Fibroblast of skin of back (primary cell): Measurements from ENCODE around the gene ENTPD7.
A peak's percentile ranks its signal among the peaks of the same experiment; 100 is the strongest.

Source experiments
- DNase-seq: peaks from one replicate; pipeline ENCODE4 v3.0.0-alpha.2; 2013

The ENTPD7 gene

DNA sequence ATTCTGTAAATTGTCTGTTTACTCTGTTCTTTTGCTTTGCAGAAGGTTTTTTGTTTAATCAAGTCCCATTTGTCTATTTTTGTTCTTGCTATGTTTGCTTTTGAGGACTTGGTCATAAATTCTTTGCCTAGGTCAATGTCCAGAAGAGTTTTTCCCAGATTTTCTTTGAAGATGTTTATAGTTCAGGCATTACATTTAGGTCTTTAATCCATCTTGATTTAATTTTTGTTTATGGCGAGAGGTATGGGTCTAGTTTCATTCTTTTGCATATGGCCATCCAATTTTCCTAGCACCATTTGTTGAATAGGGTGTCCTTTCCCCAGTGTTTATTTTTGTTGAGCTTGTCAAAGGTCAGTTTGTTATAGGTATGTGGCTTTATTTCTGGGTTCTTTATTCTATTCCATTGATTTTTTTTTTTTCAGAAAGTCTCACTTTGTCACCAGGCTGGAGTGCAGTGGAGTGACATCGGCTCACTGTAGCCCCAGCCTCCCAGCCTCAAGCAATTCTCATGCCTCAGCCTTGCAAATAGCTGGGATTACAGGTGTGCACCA lies 11.6 kb upstream of the ENTPD7 start:
- DNase-seq, result no peak

DNA sequence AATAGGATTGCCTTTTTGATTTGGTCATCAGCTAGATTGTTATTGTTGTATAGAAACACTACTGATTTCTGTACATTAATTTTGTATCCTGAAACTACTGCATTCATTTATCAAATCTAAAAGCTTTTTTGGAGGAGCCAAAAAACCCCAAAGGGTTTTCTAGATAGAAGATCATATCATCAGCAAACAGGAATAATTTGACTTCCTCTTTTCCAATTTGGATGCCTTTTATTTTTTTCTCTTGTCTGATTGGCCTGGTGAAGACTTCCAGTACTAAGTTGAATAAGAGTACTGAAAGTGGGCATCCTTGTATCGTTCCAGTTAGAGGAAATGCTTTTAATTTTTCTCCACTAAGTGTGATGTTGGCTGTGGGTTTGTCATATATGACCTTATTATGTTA lies 10.6 kb upstream of the ENTPD7 start:
- no peak for DNase-seq

DNA sequence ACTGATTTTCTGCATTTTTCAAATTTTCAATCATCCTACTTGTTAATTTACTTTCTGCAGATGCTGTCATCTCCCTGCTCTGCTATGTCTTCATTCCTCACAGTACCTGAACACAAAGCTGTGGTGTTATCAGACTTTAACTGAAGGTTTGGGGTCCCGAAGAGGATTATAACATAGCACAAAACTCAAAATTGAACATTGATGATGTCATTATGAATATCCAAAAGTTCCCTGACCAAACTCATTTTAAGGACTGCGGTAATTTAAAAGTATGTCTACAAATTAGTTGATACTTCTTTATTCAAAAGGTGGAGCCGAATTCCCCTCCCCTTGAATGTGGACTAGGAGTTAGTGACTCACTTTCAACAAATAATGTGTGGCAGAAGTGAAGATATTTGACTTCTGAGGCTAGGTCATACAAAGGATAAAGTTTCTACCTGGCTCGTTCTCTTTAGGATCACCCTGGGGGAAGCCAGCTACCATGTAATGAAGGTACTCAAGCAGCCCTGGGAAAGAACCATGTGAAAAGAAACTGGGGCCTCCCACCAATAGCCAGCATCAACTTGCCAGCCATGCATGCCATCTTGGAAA lies 6.4 kb upstream of the ENTPD7 start:
- no peak for DNase-seq

DNA sequence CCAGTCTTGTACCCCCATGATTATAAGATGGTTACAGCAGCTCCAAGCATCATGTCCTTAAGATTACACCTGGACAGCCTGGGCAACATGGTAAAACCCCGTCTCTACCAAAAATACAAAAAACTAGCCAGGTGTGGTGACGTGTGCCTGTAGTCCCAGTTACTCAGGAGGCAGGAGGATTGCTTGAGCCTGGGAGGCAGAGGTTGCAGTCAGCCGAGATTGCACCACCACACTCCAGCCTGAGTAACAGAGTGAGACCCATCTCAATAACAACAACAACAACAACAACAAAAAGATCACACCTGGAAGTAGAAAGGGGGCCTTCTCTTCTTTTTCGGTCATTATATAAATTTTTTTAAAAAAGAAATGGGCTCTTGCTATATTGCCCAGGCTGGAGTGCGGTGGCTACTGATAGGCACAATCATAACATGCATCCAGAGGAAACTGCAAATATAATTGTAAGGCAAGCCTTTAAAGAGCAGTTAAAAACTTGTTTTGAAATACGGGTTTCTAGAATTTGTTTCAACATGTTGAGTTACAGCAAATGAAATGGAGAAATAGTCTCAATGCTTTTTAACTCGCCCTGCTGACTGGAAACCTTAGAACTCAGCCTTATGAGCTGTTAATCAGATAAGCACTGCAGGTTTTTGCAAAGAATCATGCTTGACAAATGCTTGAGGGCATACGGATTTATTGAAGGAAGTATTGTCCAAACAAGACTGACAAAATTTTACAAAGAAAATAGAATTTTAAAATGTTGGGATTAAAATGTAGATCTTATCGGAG lies 4.7 kb upstream of the ENTPD7 start:
- no peak for DNase-seq

DNA sequence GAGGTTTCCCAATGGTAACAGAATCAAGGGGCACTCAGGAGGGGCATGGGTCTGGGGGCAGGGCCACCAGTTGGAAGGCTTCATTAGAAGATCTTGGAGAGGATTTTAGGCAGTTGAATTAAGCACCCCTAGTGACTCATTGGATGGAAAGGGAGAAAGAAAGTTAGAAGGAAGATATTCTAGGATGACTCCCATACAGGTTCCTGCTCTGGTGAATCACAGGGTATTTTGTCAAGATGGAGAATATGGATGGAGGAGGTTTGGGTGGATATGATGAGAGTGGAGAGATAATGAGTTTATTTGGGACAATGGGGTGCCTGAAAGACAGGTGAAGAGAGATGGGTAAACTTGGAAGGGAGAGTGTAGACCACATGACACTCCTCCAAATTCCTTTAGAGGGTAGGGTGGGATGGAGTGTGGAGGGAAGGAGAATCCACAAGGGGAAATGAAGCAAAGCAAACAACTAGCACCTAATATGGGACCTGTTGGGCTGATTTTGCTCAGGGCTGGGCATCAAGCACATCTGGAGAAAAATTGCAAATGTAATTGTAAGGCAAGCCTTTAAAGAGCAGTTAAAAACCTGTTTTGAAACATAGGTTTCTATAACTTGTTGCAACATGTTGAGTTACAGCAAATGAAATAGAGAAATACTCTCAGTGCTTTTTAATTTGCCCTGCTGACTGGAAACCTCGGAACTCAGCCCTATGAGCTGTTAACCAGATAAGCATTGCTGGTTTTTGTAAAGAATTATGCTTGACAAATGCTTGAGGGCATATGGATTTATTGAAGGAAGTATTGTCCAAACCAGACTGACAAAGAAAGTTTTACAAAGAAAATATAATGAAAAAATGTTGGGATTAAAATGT lies 2.9 kb upstream of the ENTPD7 start:
- no peak for DNase-seq

DNA sequence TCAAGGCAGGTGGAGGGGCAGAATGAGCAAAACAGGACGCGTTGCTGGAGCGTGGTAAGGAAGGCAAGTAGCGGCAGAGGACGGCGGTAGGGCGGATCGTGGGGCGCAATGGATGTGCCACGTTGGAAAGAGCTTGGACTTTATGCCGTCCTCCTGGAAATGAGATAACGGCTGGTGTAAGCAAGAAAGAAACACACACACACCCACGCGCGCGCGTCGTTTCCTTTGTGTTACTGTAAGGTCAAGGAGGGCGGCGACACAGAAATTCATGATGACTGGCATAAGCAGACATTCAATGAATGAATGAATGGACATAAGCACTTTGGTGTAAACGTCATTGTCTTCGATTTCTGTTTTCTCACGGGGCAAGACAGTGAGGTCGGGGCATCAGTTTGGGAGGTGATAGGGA lies 683 bp upstream of the ENTPD7 start:
- DNase-seq, result peak; percentile 35

DNA sequence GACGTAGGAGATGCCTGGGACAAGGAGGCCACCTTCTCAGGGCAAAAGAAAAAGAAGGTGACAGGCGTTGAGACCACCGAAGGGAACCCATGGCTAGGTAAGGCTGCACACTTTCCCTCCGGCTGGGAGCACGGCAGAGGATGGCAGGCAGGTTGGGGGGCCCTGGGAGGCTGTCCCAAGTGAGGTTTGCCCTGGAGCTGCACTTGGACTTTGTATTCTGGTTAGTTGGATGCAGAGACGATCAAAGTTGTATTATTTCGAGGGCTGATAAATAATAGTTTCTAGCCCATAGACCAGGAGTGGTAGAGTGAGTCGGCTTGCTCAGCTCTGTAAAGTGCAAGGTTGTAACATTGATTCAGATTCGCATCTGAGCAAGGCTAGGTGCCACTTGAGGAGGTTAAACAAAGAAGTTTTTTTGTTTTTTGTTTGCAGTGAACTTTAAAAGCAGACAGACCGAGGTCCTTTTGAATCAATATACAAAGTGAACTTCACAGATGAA lies 608 bp downstream of the ENTPD7 start:
- no peak for DNase-seq

DNA sequence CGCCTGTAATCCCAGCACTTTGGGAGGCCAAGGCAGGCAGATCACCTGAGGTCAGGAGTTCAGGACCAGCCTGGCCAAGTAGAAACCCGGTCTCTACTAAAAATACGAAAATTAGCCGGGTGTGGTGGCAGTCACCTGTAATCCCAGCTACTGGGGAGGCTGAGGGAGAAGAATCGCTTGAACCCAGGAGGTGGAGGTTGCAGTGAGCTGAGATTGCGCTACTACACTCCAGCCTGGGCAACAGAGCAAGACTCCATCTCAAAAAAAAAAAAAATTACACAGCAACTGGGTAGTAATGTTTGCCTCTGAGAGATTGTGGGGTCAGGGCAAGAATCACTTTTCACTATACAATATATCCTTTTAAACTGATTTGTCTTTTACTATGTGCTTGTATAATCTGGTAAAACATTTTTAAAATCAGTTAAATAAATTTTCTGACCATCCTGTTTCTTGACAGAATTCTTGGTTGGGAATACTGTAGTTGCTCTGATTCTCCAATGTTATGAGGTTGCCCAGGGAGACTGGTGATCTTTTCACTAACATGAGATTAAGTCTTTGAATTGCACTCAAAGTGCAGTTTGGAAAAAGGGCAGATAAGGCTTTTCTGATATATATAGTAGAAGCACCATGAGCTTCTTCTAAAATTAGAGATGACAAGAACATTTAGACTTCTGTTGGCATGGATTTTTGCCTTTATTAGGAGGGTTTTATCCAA lies 1.5 kb downstream of the ENTPD7 start:
- DNase-seq, result peak; percentile 20

DNA sequence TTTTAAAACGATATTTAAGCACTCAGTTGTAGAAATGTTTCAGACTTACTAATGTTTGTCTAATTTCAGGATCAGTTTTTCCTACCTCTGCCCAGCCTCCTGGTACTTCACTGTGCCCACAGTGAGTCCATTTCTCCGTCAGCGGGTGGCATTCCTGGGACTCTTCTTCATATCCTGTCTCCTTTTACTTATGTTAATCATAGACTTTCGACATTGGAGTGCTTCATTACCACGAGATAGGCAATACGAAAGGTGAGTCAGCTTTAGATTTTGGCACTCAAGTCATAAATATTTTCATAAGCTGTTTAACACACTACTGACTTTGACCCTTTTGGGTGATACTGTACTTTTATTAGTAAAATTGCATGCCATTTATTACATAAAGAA lies 2.1 kb downstream of the ENTPD7 start:
- peak; percentile 86 for DNase-seq

DNA sequence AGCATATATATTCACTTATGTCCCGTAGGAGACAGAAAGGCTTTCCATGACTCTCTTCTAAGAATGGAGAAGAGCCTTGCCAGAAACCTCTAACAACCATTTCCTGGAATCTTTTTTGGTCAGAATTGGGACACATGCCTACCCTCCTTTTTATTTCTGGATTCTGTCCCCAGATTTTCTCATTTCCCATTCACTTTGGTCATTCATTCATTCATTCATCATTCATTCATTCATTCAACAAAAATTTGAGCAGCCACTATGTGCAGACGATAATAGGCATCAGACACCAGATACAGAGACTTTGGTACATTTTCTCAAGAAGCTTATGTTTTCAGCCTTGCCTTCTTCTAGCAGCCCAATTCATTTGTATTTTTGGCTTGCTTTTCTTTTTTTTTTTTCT lies 6.0 kb downstream of the ENTPD7 start:
- DNase-seq, result no peak

DNA sequence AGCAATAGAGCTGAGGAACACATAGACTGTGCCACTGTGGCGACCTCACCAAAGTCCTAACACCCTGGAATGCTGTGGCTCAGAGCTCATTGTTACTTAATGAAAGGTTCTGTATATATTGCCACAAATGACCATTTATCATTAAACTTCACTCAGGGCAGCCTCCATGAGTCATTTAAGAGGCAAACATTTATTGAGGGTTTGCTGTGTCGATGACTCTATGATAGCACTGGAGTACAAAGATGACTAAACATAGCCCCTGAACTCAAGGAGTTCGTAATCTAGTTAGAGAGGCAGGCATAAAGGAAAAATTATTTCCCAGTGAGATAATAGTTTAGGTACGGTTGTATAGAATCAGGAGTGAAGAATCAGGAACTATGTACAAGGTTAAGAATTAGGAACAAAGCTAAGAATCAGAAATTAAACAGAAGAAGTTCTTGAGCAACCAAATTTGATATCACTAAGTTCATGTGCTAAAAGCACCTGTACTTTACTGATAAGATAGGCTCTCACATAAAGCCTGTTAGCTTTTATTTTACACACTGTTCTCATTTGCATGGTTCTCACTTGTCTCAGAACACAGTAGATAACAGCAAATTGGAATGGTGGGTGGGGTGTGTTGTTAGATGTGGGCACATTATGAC lies 7.9 kb downstream of the ENTPD7 start:
- DNase-seq, result peak; percentile 81

DNA sequence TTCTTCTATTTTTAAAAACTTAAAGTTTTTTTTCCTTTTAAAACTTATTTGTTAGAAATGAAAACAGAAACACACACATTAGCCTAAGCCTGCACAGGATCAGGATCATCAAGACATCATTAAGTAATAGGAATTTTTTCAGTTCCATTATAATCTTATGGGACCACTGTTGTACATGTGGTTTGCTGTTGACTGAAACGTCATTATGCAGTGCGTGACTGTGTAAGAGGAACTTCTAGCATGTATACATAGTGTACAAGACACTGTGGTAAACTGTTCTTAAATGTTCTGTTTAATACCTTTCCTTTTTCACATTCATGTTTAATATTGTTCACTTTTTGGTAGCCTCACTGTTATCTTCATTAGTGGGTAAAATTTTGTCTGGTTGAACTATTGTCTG lies 12.1 kb downstream of the ENTPD7 start:
- no peak for DNase-seq

DNA sequence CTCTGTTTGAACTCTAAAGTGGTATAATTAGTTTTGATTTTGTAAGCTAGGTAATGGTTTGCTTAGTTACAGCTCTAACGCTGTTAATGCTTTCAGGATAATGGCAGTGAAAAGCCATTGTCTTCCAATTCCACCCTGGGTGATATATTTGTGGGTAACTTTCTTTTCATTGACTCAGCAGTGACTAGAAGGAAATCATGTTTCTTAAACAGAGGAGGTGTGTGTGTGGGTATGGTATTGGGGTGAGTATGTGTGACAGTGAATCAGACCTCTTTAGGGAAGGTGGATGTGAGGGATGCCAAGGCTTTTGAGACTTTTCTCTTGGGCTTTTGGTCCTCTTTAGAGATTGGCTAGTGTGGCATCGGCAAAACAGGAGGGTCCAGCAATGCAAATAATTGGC lies 13.6 kb downstream of the ENTPD7 start:
- DNase-seq, result no peak

DNA sequence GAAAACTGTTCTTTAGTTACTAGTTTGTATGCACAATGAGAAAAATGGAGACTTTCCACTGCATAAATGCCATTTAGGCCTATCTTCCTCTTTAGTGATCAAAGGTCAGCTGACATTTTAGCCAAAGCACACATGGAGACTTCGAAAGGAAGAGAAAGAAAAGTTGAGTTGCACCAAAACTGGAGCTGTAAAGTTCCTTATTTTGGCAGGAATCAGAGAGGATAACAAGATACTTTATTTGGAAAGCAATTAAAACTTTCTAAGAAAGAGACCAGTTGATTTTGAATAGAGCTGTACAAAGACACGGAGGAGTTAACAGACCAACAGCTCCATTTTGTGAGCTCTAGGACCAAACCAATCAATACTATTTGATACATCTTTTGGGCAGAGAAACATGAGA lies 14.2 kb downstream of the ENTPD7 start:
- DNase-seq, result no peak

DNA sequence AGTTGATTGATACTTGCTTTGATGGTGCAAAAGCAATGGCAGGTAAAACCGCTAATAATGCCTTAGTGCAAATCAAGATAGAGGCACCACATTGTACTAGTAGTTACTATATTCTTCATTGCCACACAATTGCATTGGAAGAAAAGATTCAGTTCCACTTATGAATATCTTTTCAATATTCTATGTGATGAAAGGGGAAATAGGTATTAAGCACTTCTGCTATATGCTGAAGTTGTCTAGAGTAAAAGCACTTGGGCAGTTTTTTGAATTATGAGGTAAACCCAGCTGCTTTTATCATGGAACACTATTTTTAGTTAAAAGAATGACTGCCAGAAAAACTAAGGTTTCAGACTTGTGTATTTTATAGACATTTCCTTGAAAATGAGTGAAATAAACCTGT lies 15.5 kb downstream of the ENTPD7 start:
- no peak for DNase-seq

DNA sequence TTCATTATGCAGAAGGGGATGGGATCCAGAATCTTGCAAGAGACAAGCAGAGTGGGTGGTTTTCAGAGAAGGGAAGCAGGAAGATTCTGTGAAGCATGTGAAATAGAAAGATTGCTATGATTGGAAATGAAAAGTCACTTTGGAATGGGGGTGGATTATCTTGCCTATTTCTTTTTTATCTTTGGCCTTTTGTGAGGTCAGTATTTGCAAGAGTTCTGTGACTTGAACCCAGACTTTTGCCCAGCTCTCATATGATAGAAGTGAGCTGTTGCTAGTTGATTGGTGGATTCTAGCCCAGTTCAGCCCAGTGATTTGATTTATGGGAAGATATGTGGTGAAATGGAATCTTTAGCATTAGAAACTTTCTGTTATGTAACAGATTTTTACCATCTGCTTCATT lies 17.1 kb downstream of the ENTPD7 start:
- peak; percentile 74 for DNase-seq

DNA sequence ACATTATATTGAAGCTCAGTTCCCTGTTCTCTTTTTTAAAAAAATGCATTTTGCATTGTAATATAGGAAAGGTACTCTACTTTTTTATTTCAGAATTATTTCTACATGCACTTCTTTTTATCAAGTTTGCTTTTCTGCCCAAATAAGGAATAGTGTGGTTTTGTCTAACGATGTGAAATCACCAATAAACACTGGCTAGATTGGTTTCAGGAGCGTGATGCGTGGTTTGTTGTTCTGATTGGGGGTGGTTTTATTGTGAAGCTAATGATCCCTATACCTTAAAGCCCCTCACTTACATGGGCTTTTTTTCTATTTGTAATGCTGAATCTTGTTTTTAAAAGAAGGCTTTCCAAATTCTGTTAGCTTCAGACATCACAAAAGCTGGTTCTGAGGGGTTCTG lies 17.6 kb downstream of the ENTPD7 start:
- DNase-seq, result no peak

DNA sequence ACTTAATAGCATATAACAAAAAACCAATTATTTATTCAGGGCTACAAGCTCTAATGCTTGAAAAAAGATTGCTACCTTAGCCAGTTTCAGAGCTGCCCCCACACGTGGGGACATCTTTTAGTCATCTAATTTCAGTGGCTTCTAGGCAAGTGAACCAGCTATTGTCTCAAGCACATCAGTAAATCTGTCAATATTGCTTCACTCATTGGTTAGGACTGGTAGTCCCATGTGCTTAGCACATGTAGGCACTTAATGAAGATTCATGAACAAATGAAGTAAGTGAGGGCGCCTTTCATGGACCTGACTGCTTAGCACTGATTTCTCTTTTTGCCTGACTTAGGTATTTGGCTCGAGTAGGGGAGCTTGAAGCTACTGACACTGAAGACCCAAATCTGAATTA lies 19.6 kb downstream of the ENTPD7 start:
- no peak for DNase-seq

DNA sequence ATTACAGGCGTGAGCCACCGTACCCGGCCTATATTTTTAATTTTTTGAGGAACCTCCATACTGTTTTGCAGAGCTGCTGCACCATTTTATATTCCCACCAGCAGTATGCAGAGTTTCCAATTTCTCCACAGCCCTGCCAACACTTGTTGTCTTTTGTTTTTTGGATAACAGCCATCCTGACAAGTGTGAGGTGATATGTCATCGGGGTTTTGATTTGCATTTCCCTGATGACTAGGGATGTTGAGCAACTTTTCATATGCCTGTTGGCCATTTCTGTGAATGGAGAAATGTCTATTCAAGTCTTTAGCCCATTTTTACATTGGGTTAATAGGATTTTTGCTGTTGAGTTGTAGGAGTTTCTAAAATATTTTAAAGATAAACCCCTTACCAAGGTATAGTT lies 22.2 kb downstream of the ENTPD7 start:
- peak; percentile 37 for DNase-seq

DNA sequence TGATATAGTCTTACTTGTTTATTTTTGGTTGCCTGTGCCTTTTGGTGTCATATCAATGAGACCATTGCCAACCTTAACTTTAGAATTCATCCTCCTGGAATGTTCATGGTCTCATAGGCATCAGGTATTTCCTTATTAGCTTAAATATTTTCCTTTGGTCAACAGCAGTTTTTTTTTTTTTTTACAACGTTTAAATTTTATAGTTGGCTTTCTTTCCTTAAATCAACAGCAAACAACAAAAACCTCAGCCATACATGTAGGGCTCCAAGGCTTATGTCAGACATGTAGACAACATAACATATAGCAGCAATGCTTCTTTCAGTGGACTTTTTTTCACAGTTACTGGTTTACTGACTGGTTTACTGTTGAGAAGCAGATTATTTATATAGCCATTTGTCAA lies 22.7 kb downstream of the ENTPD7 start:
- DNase-seq, result no peak

DNA sequence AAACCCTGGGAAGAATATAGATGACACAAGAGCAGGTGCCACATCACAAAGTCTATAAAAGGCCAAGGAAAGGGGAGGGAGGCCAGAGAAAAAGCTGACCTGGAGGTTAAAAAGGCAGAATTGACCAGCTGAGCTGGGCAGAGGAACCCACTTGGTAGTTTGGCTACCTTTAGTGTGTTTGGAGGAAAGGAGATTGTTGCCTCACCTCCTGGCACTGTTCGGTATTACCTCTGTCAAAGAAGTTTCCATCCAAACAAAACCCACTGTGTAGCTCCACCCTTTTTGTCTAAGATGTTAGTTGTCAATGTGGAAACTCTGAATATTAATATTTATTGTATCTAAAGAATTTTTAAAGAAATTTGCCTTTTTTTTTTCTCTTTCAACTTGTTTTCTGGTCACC lies 23.4 kb downstream of the ENTPD7 start:
- DNase-seq, result no peak

DNA sequence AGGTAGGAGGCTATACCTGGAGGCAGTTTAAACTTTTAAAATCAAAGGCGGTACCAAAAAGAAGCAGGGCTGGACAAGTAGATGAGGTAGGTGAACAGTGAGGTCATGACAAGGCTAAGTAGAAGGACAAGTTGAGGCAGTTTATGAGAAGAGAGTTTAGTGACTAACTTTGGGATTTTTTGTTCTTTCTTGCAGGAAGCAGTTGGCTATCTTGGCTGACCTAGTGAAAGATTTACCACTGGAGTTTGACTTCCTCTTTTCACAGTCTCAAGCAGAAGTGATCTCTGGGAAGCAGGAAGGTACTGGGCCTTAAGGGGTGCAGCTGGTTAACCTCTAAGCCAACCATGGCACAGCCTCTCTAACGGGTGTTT lies 26.3 kb downstream of the ENTPD7 start:
- no peak for DNase-seq
